ENCODE measurements around the gene NDEL1. TPM values are rescaled to one million over a fixed set of nuclear protein-coding genes. Genes with fewer than 3 reads are reported as not detected.

Gene NDEL1
- total RNA-seq, 1 experiment from 2014 or later = 71.1 TPM

- Histone ChIP-seq H3K4me1 (ENCODE audit: insufficient read depth, low read length, poor library complexity, severe bottlenecking) (no peaks in the 10 kb centered on the region), H3K9me3 (ENCODE audit: low read depth, low read length, poor library complexity, severe bottlenecking) (peaks cover 8% of the 10 kb centered on the region), H3K27me3 (replicated peaks; ENCODE audit: insufficient read depth, low read depth, low read length, poor library complexity) (no peaks in the 10 kb centered on the region), H3K4me3 (ENCODE audit: low read depth, low read length, poor library complexity, severe bottlenecking) (no peak overlapping the region), H3K27ac (ENCODE audit: low read depth, low read length, poor library complexity, severe bottlenecking) (no peak overlapping the region), H3K36me3 (ENCODE audit: insufficient read depth, low read length, poor library complexity, severe bottlenecking) (peaks cover 96% of the 10 kb centered on the region)
- intact Hi-C loops (cut with micrococcal nuclease; ENCODE audit: unreplicated experiment) = no loop called here
- no peak for DNase-seq (ENCODE audit: low spot score)
- TF ChIP-seq CTCF (conservative IDR thresholded peaks at IDR 0.05; ENCODE audit: low read depth, low read length) = no peak
- TF ChIP-seq EZH2 (IDR thresholded peaks at IDR 0.05; ENCODE audit: borderline replicate concordance, low read depth, low read length, poor library complexity, severe bottlenecking) = no peak
- ChIA-PET POLR2A (ENCODE audit: low non-redundant PET) (no interaction called here), CTCF (no interaction called here)
- no TSS peak for BruUV-seq (replicated peaks)
Observed at GRCh38 chr17:8480011-8480976, 44.6 kb downstream of the NDEL1 start.

GRCh38 chr17:8481089-8481488 is 45.4 kb downstream of the NDEL1 start:
- BruUV-seq (replicated peaks) = no TSS peak
- Histone ChIP-seq H3K4me1 (ENCODE audit: insufficient read depth, low read length, poor library complexity, severe bottlenecking) (no peaks in the 10 kb centered on the region), H3K4me3 (ENCODE audit: low read depth, low read length, poor library complexity, severe bottlenecking) (no peak overlapping the region), H3K27me3 (replicated peaks; ENCODE audit: insufficient read depth, low read depth, low read length, poor library complexity) (no peaks in the 10 kb centered on the region), H3K27ac (ENCODE audit: low read depth, low read length, poor library complexity, severe bottlenecking) (no peak overlapping the region), H3K9me3 (ENCODE audit: low read depth, low read length, poor library complexity, severe bottlenecking) (peaks cover 8% of the 10 kb centered on the region), H3K36me3 (ENCODE audit: insufficient read depth, low read length, poor library complexity, severe bottlenecking) (peaks cover 96% of the 10 kb centered on the region)
- no peak for TF ChIP-seq CTCF (conservative IDR thresholded peaks at IDR 0.05; ENCODE audit: low read depth, low read length)
- TF ChIP-seq EZH2 (IDR thresholded peaks at IDR 0.05; ENCODE audit: borderline replicate concordance, low read depth, low read length, poor library complexity, severe bottlenecking) = no peak
- no peak for DNase-seq (ENCODE audit: low spot score)
- intact Hi-C loops (cut with micrococcal nuclease; ENCODE audit: unreplicated experiment) = no loop called here
- CTCF ChIA-PET = no interaction called here
- POLR2A ChIA-PET (ENCODE audit: low non-redundant PET) = no interaction called here

GRCh38 chr17:8481703-8482102 is 46.0 kb downstream of the NDEL1 start:
- CTCF ChIA-PET = no interaction called here
- no peak for DNase-seq (ENCODE audit: low spot score)
- POLR2A ChIA-PET (ENCODE audit: low non-redundant PET) = no interaction called here
- Histone ChIP-seq H3K27ac (ENCODE audit: low read depth, low read length, poor library complexity, severe bottlenecking) (no peak overlapping the region), H3K4me1 (ENCODE audit: insufficient read depth, low read length, poor library complexity, severe bottlenecking) (no peaks in the 10 kb centered on the region), H3K27me3 (replicated peaks; ENCODE audit: insufficient read depth, low read depth, low read length, poor library complexity) (no peaks in the 10 kb centered on the region), H3K36me3 (ENCODE audit: insufficient read depth, low read length, poor library complexity, severe bottlenecking) (peaks cover 95% of the 10 kb centered on the region), H3K9me3 (ENCODE audit: low read depth, low read length, poor library complexity, severe bottlenecking) (peaks cover 8% of the 10 kb centered on the region), H3K4me3 (ENCODE audit: low read depth, low read length, poor library complexity, severe bottlenecking) (no peak overlapping the region)
- BruUV-seq (replicated peaks) = no TSS peak
- TF ChIP-seq CTCF (conservative IDR thresholded peaks at IDR 0.05; ENCODE audit: low read depth, low read length) (no peak), EZH2 (IDR thresholded peaks at IDR 0.05; ENCODE audit: borderline replicate concordance, low read depth, low read length, poor library complexity, severe bottlenecking) (no peak)
- intact Hi-C loops (cut with micrococcal nuclease; ENCODE audit: unreplicated experiment) = no loop called here

All from A673 (cell line).